ENCODE results near the gene B3GAT1. TPM values are rescaled to one million over a fixed set of nuclear protein-coding genes. Genes with fewer than 3 reads are reported as not detected.

Gene B3GAT1
- total RNA-seq, 2 experiments from 2014 or later = 0.14 to 0.22 TPM

DNA sequence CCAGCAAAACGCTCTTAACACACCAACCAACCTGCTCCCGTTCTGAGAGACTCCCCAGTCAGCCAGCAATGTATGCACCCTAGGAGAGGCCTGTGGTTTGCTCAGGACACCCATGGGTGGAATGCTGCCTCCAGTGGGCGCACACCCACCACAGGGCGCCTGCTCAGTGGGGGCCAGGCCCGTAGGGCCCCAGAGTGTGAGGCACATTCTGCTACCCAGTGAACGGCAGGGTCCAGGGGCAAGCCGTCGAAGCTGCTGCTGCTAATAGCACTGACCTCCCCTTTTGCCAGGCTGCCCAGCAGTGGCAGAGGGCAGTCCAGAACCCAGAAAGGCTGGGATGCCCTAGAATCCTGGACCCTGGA lies 12.8 kb downstream of the B3GAT1 start:
- Mint-ChIP-seq H3K36me3 (ENCODE audit: low read depth) (no peaks in the 10 kb centered on the region), H3K9me3 (no peaks in the 10 kb centered on the region), H3K4me1 (ENCODE audit: low read depth) (no peaks in the 10 kb centered on the region), H3K4me3 (no peak overlapping the region), H3K27ac (no peak overlapping the region), H3K27me3 (peaks cover 28% of the 10 kb centered on the region)
- no peak overlapping the region for H3K27ac ChIP-seq (ENCODE audit: low read depth in 1 of 2, low read length in 2 of 2)
- H3K36me3 ChIP-seq (ENCODE audit: insufficient read depth, low read length) = no peaks in the 10 kb centered on the region
- H3K9me3 ChIP-seq (ENCODE audit: control insufficient read depth in 1 of 2, insufficient read depth in 1 of 2, low read length in 2 of 2) = peaks cover 0 to 5% of the 10 kb centered on the region in 2 experiments
- ChIA-PET CTCF (no interaction called here), POLR2A (no interaction called here)
- intact Hi-C loops (cut with DNase I, micrococcal nuclease) = no loop called here
- ATAC-seq (ENCODE audit: poor library complexity) (no peak), DNase-seq (no peak)
- H3K4me3 ChIP-seq (ENCODE audit: low read length) = no peak overlapping the region
- TF ChIP-seq, protein P1, sequence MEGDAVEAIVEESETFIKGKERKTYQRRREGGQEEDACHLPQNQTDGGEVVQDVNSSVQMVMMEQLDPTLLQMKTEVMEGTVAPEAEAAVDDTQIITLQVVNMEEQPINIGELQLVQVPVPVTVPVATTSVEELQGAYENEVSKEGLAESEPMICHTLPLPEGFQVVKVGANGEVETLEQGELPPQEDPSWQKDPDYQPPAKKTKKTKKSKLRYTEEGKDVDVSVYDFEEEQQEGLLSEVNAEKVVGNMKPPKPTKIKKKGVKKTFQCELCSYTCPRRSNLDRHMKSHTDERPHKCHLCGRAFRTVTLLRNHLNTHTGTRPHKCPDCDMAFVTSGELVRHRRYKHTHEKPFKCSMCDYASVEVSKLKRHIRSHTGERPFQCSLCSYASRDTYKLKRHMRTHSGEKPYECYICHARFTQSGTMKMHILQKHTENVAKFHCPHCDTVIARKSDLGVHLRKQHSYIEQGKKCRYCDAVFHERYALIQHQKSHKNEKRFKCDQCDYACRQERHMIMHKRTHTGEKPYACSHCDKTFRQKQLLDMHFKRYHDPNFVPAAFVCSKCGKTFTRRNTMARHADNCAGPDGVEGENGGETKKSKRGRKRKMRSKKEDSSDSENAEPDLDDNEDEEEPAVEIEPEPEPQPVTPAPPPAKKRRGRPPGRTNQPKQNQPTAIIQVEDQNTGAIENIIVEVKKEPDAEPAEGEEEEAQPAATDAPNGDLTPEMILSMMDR (IDR thresholded peaks at IDR 0.05) = no peak
- no peaks in the 10 kb centered on the region for H3K4me1 ChIP-seq (ENCODE audit: insufficient read depth, low read length)
- peaks cover 0 to 9% of the 10 kb centered on the region in 2 experiments for H3K27me3 ChIP-seq (ENCODE audit: control insufficient read depth in 1 of 2, insufficient read depth in 2 of 2, low read length in 2 of 2)

DNA sequence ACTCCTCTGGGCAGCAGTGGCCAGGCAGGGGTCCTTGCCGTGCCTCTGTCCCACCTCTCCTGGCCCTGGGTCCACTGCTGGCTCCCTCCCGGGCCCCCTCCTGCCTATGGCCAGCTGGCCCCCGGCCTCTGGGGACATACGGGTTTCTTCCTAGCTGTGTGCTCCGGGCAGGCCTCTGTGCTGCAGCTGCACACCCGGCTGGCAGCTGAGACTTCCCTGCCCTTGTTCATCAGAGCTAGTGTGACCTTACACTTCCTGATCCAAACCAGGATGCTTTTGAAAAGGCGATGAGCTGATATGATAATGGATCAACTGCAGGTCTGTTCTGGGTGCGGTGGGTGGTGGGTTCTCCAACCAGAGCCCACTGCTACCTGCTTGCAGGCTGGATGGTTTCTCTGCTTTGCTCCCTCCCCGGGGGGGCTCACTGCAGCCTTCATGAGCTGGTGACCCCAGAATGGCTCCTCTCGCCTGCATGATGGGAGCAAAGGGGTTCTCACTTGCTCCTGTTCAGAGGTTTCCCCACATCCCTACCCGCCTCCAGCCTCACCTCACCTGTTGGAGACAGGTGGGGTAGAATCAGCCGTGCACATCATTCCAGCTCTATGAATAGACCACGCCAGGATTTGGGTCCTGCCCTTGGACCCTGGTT lies 13.3 kb downstream of the B3GAT1 start:
- no peak for DNase-seq
- POLR2A ChIA-PET = no interaction called here
- no peaks in the 10 kb centered on the region for H3K9me3 Mint-ChIP-seq
- no peaks in the 10 kb centered on the region for H3K36me3 Mint-ChIP-seq (ENCODE audit: low read depth)
- H3K4me3 Mint-ChIP-seq = no peak overlapping the region
- H3K4me1 Mint-ChIP-seq (ENCODE audit: low read depth) = no peaks in the 10 kb centered on the region
- peaks cover 0 to 9% of the 10 kb centered on the region in 2 experiments for H3K27me3 ChIP-seq (ENCODE audit: control insufficient read depth in 1 of 2, insufficient read depth in 2 of 2, low read length in 2 of 2)
- H3K27ac ChIP-seq (ENCODE audit: low read depth in 1 of 2, low read length in 2 of 2) = no peak overlapping the region
- H3K27me3 Mint-ChIP-seq = peaks cover 23% of the 10 kb centered on the region
- no peak overlapping the region for H3K27ac Mint-ChIP-seq
- peaks cover 0 to 5% of the 10 kb centered on the region in 2 experiments for H3K9me3 ChIP-seq (ENCODE audit: control insufficient read depth in 1 of 2, insufficient read depth in 1 of 2, low read length in 2 of 2)
- no peaks in the 10 kb centered on the region for H3K4me1 ChIP-seq (ENCODE audit: insufficient read depth, low read length)
- TF ChIP-seq, protein P1 (IDR thresholded peaks at IDR 0.05) = no peak
- no peaks in the 10 kb centered on the region for H3K36me3 ChIP-seq (ENCODE audit: insufficient read depth, low read length)
- ATAC-seq (ENCODE audit: poor library complexity) = no peak
- no peak overlapping the region for H3K4me3 ChIP-seq (ENCODE audit: low read length)
- intact Hi-C loops (cut with DNase I, micrococcal nuclease) = no loop called here
- CTCF ChIA-PET = no interaction called here

DNA sequence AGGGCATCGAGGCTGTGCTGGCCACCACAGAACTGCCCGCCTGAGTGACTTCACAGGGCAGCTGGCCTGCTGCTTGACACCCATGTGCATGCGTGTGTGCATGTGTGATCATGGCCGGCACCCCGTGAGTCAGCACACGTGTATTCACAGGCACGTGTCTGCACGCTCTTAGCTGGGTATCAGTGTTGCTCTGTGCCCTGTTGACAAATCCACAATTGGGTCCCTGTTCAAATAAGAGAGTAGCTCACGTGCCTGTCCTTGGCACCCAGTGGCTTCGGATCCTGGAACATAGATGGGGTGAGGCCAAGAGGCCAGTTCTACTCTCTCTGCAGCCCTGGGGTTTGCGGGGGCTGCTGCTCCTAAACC lies 14.0 kb downstream of the B3GAT1 start:
- Mint-ChIP-seq H3K27me3 (peaks cover 20% of the 10 kb centered on the region), H3K36me3 (ENCODE audit: low read depth) (no peaks in the 10 kb centered on the region), H3K4me3 (no peak overlapping the region), H3K27ac (no peak overlapping the region), H3K4me1 (ENCODE audit: low read depth) (no peaks in the 10 kb centered on the region), H3K9me3 (no peaks in the 10 kb centered on the region)
- intact Hi-C loops (cut with DNase I, micrococcal nuclease) = no loop called here
- no peak for ATAC-seq (ENCODE audit: poor library complexity)
- no peaks in the 10 kb centered on the region for H3K4me1 ChIP-seq (ENCODE audit: insufficient read depth, low read length)
- H3K27ac ChIP-seq (ENCODE audit: low read depth in 1 of 2, low read length in 2 of 2) = no peak overlapping the region
- H3K36me3 ChIP-seq (ENCODE audit: insufficient read depth, low read length) = no peaks in the 10 kb centered on the region
- no peak overlapping the region for H3K4me3 ChIP-seq (ENCODE audit: low read length)
- peaks cover 0 to 9% of the 10 kb centered on the region in 2 experiments for H3K27me3 ChIP-seq (ENCODE audit: control insufficient read depth in 1 of 2, insufficient read depth in 2 of 2, low read length in 2 of 2)
- TF ChIP-seq, protein P1 (IDR thresholded peaks at IDR 0.05) = no peak
- DNase-seq = no peak
- POLR2A ChIA-PET = no interaction called here
- peaks cover 0 to 2% of the 10 kb centered on the region in 2 experiments for H3K9me3 ChIP-seq (ENCODE audit: control insufficient read depth in 1 of 2, insufficient read depth in 1 of 2, low read length in 2 of 2)
- CTCF ChIA-PET = no interaction called here
